T-helper 2 cell treated with Interferon-gamma antibody and Interleukin-4, amounts not matched to agents 5 μg/mL and 100 μg/mL, for 36 hours (primary cell): ENCODE measurements around the gene EIF1AD.

ENCODE experiments used
- DNase-seq: peaks from one replicate; pipeline ENCODE4 v3.0.0; 2021; ENCODE audit warnings: low spot score
- H3K27ac Mint-ChIP-seq: one replicate; pipeline ENCODE4 v1.8.0; 2021; ENCODE audit warnings: mild to moderate bottlenecking, mixed read lengths
- H3K27me3 Mint-ChIP-seq: one replicate; pipeline ENCODE4 v1.8.0; 2021; ENCODE audit warnings: low read depth, mixed read lengths
- H3K36me3 Mint-ChIP-seq: one replicate; pipeline ENCODE4 v1.8.0; 2021; ENCODE audit warnings: low read depth, mixed read lengths
- H3K4me1 Mint-ChIP-seq: one replicate; pipeline ENCODE4 v1.8.0; 2021; ENCODE audit warnings: low read depth, mixed read lengths
- H3K4me3 Mint-ChIP-seq: one replicate; pipeline ENCODE4 v1.8.0; 2022; ENCODE audit warnings: mild to moderate bottlenecking, moderate library complexity, mixed read lengths
- H3K9me3 Mint-ChIP-seq: one replicate; pipeline ENCODE4 v1.8.0; 2021; ENCODE audit warnings: mixed read lengths

EIF1AD gene

GRCh38 chr11:65977621-65978390 is 24.2 kb downstream of the EIF1AD start:
- Mint-ChIP-seq H3K27me3 (no peaks in the 10 kb centered on the region), H3K4me3 (no peak overlapping the region), H3K4me1 (no peaks in the 10 kb centered on the region), H3K9me3 (no peaks in the 10 kb centered on the region), H3K27ac (no peak overlapping the region), H3K36me3 (peaks cover 42% of the 10 kb centered on the region)
- DNase-seq = no peak

- H3K27ac Mint-ChIP-seq = no peak overlapping the region
- no peaks in the 10 kb centered on the region for H3K9me3 Mint-ChIP-seq
- H3K36me3 Mint-ChIP-seq = peaks cover 50% of the 10 kb centered on the region
- no peak for DNase-seq
- no peaks in the 10 kb centered on the region for H3K27me3 Mint-ChIP-seq
- H3K4me3 Mint-ChIP-seq = no peak overlapping the region
- no peaks in the 10 kb centered on the region for H3K4me1 Mint-ChIP-seq
These were observed 25.5 kb downstream of the EIF1AD start for GRCh38 chr11:65976216-65977176.

- no peak for DNase-seq
- H3K27ac Mint-ChIP-seq = no peak overlapping the region
- no peak overlapping the region for H3K4me3 Mint-ChIP-seq
- no peaks in the 10 kb centered on the region for H3K9me3 Mint-ChIP-seq
- H3K36me3 Mint-ChIP-seq = peaks cover 50% of the 10 kb centered on the region
- no peaks in the 10 kb centered on the region for H3K27me3 Mint-ChIP-seq
- H3K4me1 Mint-ChIP-seq = no peaks in the 10 kb centered on the region
These were observed 26.2 kb downstream of the EIF1AD start for GRCh38 chr11:65975771-65976170.

- Mint-ChIP-seq H3K36me3 (peaks cover 51% of the 10 kb centered on the region), H3K4me3 (no peak overlapping the region), H3K4me1 (no peaks in the 10 kb centered on the region), H3K27me3 (no peaks in the 10 kb centered on the region), H3K9me3 (no peaks in the 10 kb centered on the region), H3K27ac (no peak overlapping the region)
- DNase-seq = no peak
These were observed 28.4 kb downstream of the EIF1AD start for GRCh38 chr11:65973439-65974110.

- Mint-ChIP-seq H3K4me3 (no peak overlapping the region), H3K36me3 (peaks cover 50% of the 10 kb centered on the region), H3K9me3 (no peaks in the 10 kb centered on the region), H3K27me3 (no peaks in the 10 kb centered on the region), H3K27ac (no peak overlapping the region), H3K4me1 (no peaks in the 10 kb centered on the region)
- DNase-seq = no peak
These were observed 29.8 kb downstream of the EIF1AD start for GRCh38 chr11:65972116-65972515.

- no peaks in the 10 kb centered on the region for H3K27me3 Mint-ChIP-seq
- H3K4me3 Mint-ChIP-seq = no peak overlapping the region
- H3K36me3 Mint-ChIP-seq = peaks cover 57% of the 10 kb centered on the region
- H3K4me1 Mint-ChIP-seq = peaks cover 2% of the 10 kb centered on the region
- DNase-seq = no peak
- H3K9me3 Mint-ChIP-seq = no peaks in the 10 kb centered on the region
- no peak overlapping the region for H3K27ac Mint-ChIP-seq
These were observed 33.1 kb downstream of the EIF1AD start for GRCh38 chr11:65968600-65969482.

- H3K27me3 Mint-ChIP-seq = no peaks in the 10 kb centered on the region
- H3K27ac Mint-ChIP-seq = no peak overlapping the region
- peaks cover 14% of the 10 kb centered on the region for H3K4me1 Mint-ChIP-seq
- DNase-seq = no peak
- H3K4me3 Mint-ChIP-seq = no peak overlapping the region
- H3K9me3 Mint-ChIP-seq = no peaks in the 10 kb centered on the region
- H3K36me3 Mint-ChIP-seq = peaks cover 55% of the 10 kb centered on the region
These were observed 34.5 kb downstream of the EIF1AD start for GRCh38 chr11:65967329-65967934.

- no peak for DNase-seq
- Mint-ChIP-seq H3K27me3 (no peaks in the 10 kb centered on the region), H3K4me1 (peaks cover 18% of the 10 kb centered on the region), H3K36me3 (peaks cover 56% of the 10 kb centered on the region), H3K27ac (no peak overlapping the region), H3K4me3 (no peak overlapping the region), H3K9me3 (no peaks in the 10 kb centered on the region)
These were observed 35.8 kb downstream of the EIF1AD start for GRCh38 chr11:65965986-65966762.

- no peak for DNase-seq
- Mint-ChIP-seq H3K36me3 (peaks cover 49% of the 10 kb centered on the region), H3K27ac (no peak overlapping the region), H3K27me3 (no peaks in the 10 kb centered on the region), H3K4me3 (no peak overlapping the region), H3K9me3 (no peaks in the 10 kb centered on the region), H3K4me1 (peaks cover 25% of the 10 kb centered on the region)
These were observed 37.1 kb downstream of the EIF1AD start for GRCh38 chr11:65964906-65965305.

GRCh38 chr11:65962141-65962564 is 39.8 kb downstream of the EIF1AD start:
- DNase-seq = no peak
- Mint-ChIP-seq H3K4me3 (peak overlapping the region; percentile 82), H3K27ac (peak overlapping the region; percentile 69), H3K36me3 (peaks cover 38% of the 10 kb centered on the region), H3K9me3 (no peaks in the 10 kb centered on the region), H3K27me3 (no peaks in the 10 kb centered on the region), H3K4me1 (peaks cover 36% of the 10 kb centered on the region)

- peaks cover 42% of the 10 kb centered on the region for H3K4me1 Mint-ChIP-seq
- H3K9me3 Mint-ChIP-seq = no peaks in the 10 kb centered on the region
These were observed 40.5 kb downstream of the EIF1AD start, which contains the start of gene SART1 for GRCh38 chr11:65961267-65962140. Gene SART1, plus strand, starts transcription at chr11:65961734. Its CDS starts 47 bp downstream, at chr11:65961781.

More at GRCh38 chr11:65961267-65962140, 40.5 kb downstream of the EIF1AD start, which contains the start of gene SART1:
- peak; percentile 97 for DNase-seq
- H3K27ac Mint-ChIP-seq = peak within 1 kb of the TSS; percentile 97
- peak within 1 kb of the TSS; percentile 82 for H3K4me3 Mint-ChIP-seq
- H3K36me3 Mint-ChIP-seq = peaks cover 32% of the 10 kb centered on the region
- no peaks in the 10 kb centered on the region for H3K27me3 Mint-ChIP-seq
